ENCODE measurements around the gene PSIP1.

Gene PSIP1

GRCh38 chr9:15469406-15469805, 41.4 kb downstream of the PSIP1 start:
- H3K4ac ChIP-seq (ENCODE audit: low read depth, low read length) = no peak overlapping the region
- no peak overlapping the region for H2AFZ ChIP-seq (ENCODE audit: insufficient read depth, low read length, poor library complexity)
- no peak overlapping the region for H3K27ac ChIP-seq (ENCODE audit: low read depth, low read length)
- no peak overlapping the region for H2BK120ac ChIP-seq (ENCODE audit: insufficient read depth, low read length, poor library complexity)
- H3K9ac ChIP-seq (ENCODE audit: low read length) = no peak overlapping the region
- no CpG with 5 or more reads among the region's 1 CpG for WGBS (ENCODE audit: extremely low coverage, insufficient coverage, insufficient read length)
- H4K12ac ChIP-seq (ENCODE audit: low read depth, low read length) = no peak overlapping the region
- H3K79me1 ChIP-seq (ENCODE audit: low read length) = no peaks in the 10 kb centered on the region
- H3K27me3 ChIP-seq (ENCODE audit: insufficient read depth, low read length) = no peaks in the 10 kb centered on the region
- H2BK12ac ChIP-seq (ENCODE audit: low read length) = no peak overlapping the region
- H3K36me3 ChIP-seq (ENCODE audit: control insufficient read depth in 1 of 2, insufficient read depth in 2 of 2, low read length in 2 of 2) = peaks cover 5 to 8% of the 10 kb centered on the region in 2 experiments
- no peak overlapping the region for H2BK5ac ChIP-seq (ENCODE audit: low read depth, low read length, poor library complexity)
- no peak overlapping the region for H4K91ac ChIP-seq (ENCODE audit: low read depth, low read length)
- H3K79me2 ChIP-seq (ENCODE audit: control insufficient read depth, insufficient read depth, low read length, poor library complexity) = no peaks in the 10 kb centered on the region
- no peak overlapping the region for H3K23ac ChIP-seq (ENCODE audit: low read length)
- H3K4me3 ChIP-seq (ENCODE audit: low read depth, low read length) = no peak overlapping the region
- no peak overlapping the region for H4K8ac ChIP-seq (ENCODE audit: low read depth, low read length)
- no peak for DNase-seq
- no peak overlapping the region for H2AK5ac ChIP-seq (ENCODE audit: low read length)
- no peaks in the 10 kb centered on the region for H3K4me1 ChIP-seq (ENCODE audit: control insufficient read depth in 1 of 2, insufficient read depth in 2 of 2, low read length in 2 of 2)
- no peak overlapping the region for H3K18ac ChIP-seq (ENCODE audit: low read length)
- H3K4me2 ChIP-seq (ENCODE audit: low read length) = no peak overlapping the region
- H3K14ac ChIP-seq (ENCODE audit: low read length) = no peak overlapping the region
- H3K9me3 ChIP-seq (ENCODE audit: insufficient read depth, low read depth, low read length) = no peaks in the 10 kb centered on the region

GRCh38 chr9:15468145-15468544, 42.6 kb downstream of the PSIP1 start:
- H3K4me3 ChIP-seq (ENCODE audit: low read depth, low read length) = no peak overlapping the region
- no peak overlapping the region for H2AK5ac ChIP-seq (ENCODE audit: low read length)
- no peak overlapping the region for H3K4me2 ChIP-seq (ENCODE audit: low read length)
- no peak overlapping the region for H2AFZ ChIP-seq (ENCODE audit: insufficient read depth, low read length, poor library complexity)
- no peaks in the 10 kb centered on the region for H3K27me3 ChIP-seq (ENCODE audit: insufficient read depth, low read length)
- H3K79me1 ChIP-seq (ENCODE audit: low read length) = no peaks in the 10 kb centered on the region
- H3K9ac ChIP-seq (ENCODE audit: low read length) = no peak overlapping the region
- H4K12ac ChIP-seq (ENCODE audit: low read depth, low read length) = no peak overlapping the region
- H3K23ac ChIP-seq (ENCODE audit: low read length) = no peak overlapping the region
- H3K14ac ChIP-seq (ENCODE audit: low read length) = no peak overlapping the region
- no peak overlapping the region for H2BK5ac ChIP-seq (ENCODE audit: low read depth, low read length, poor library complexity)
- peaks cover 5 to 7% of the 10 kb centered on the region in 2 experiments for H3K36me3 ChIP-seq (ENCODE audit: control insufficient read depth in 1 of 2, insufficient read depth in 2 of 2, low read length in 2 of 2)
- H3K4me1 ChIP-seq (ENCODE audit: control insufficient read depth in 1 of 2, insufficient read depth in 2 of 2, low read length in 2 of 2) = no peaks in the 10 kb centered on the region
- no peak overlapping the region for H4K8ac ChIP-seq (ENCODE audit: low read depth, low read length)
- H2BK120ac ChIP-seq (ENCODE audit: insufficient read depth, low read length, poor library complexity) = no peak overlapping the region
- no peaks in the 10 kb centered on the region for H3K9me3 ChIP-seq (ENCODE audit: insufficient read depth, low read depth, low read length)
- no peak overlapping the region for H3K18ac ChIP-seq (ENCODE audit: low read length)
- no CpG with 5 or more reads among the region's 3 CpGs for WGBS (ENCODE audit: extremely low coverage, insufficient coverage, insufficient read length)
- H3K79me2 ChIP-seq (ENCODE audit: control insufficient read depth, insufficient read depth, low read length, poor library complexity) = no peaks in the 10 kb centered on the region
- no peak overlapping the region for H2BK12ac ChIP-seq (ENCODE audit: low read length)
- H3K27ac ChIP-seq (ENCODE audit: low read depth, low read length) = no peak overlapping the region
- no peak overlapping the region for H4K91ac ChIP-seq (ENCODE audit: low read depth, low read length)
- no peak for DNase-seq
- H3K4ac ChIP-seq (ENCODE audit: low read depth, low read length) = no peak overlapping the region

- Histone ChIP-seq H3K36me3 (ENCODE audit: control insufficient read depth in 1 of 2, insufficient read depth in 2 of 2, low read length in 2 of 2) (peaks cover 13 to 16% of the 10 kb centered on the region in 2 experiments), H3K27ac (ENCODE audit: low read depth, low read length) (no peak overlapping the region), H4K8ac (ENCODE audit: low read depth, low read length) (no peak overlapping the region), H3K9me3 (ENCODE audit: insufficient read depth, low read depth, low read length) (no peaks in the 10 kb centered on the region), H3K4me1 (ENCODE audit: control insufficient read depth in 1 of 2, insufficient read depth in 2 of 2, low read length in 2 of 2) (no peaks in the 10 kb centered on the region), H3K18ac (ENCODE audit: low read length) (no peak overlapping the region), H2BK5ac (ENCODE audit: low read depth, low read length, poor library complexity) (no peak overlapping the region), H2AK5ac (ENCODE audit: low read length) (no peak overlapping the region), H3K4ac (ENCODE audit: low read depth, low read length) (no peak overlapping the region), H2BK12ac (ENCODE audit: low read length) (no peak overlapping the region), H4K12ac (ENCODE audit: low read depth, low read length) (no peak overlapping the region), H3K27me3 (ENCODE audit: insufficient read depth, low read length) (no peaks in the 10 kb centered on the region), H4K91ac (ENCODE audit: low read depth, low read length) (no peak overlapping the region), H3K79me2 (ENCODE audit: control insufficient read depth, insufficient read depth, low read length, poor library complexity) (no peaks in the 10 kb centered on the region), H3K23ac (ENCODE audit: low read length) (no peak overlapping the region), H3K79me1 (ENCODE audit: low read length) (no peaks in the 10 kb centered on the region), H3K9ac (ENCODE audit: low read length) (no peak overlapping the region), H3K4me2 (ENCODE audit: low read length) (no peak overlapping the region), H3K4me3 (ENCODE audit: low read depth, low read length) (no peak overlapping the region), H3K14ac (ENCODE audit: low read length) (no peak overlapping the region), H2AFZ (ENCODE audit: insufficient read depth, low read length, poor library complexity) (no peak overlapping the region), H2BK120ac (ENCODE audit: insufficient read depth, low read length, poor library complexity) (no peak overlapping the region)
- WGBS (ENCODE audit: extremely low coverage, insufficient coverage, insufficient read length) = no CpG with 5 or more reads among the region's 2 CpGs
- no peak for DNase-seq
Measured at GRCh38 chr9:15461601-15462000, 49.2 kb downstream of the PSIP1 start.

- no peak overlapping the region for H3K4ac ChIP-seq (ENCODE audit: low read depth, low read length)
- H4K12ac ChIP-seq (ENCODE audit: low read depth, low read length) = no peak overlapping the region
- no peak overlapping the region for H3K9ac ChIP-seq (ENCODE audit: low read length)
- no peaks in the 10 kb centered on the region for H3K27me3 ChIP-seq (ENCODE audit: insufficient read depth, low read length)
- H2BK120ac ChIP-seq (ENCODE audit: insufficient read depth, low read length, poor library complexity) = no peak overlapping the region
- no peak overlapping the region for H3K23ac ChIP-seq (ENCODE audit: low read length)
- no peak overlapping the region for H4K91ac ChIP-seq (ENCODE audit: low read depth, low read length)
- no peak overlapping the region for H3K4me2 ChIP-seq (ENCODE audit: low read length)
- no peak overlapping the region for H4K8ac ChIP-seq (ENCODE audit: low read depth, low read length)
- H2AFZ ChIP-seq (ENCODE audit: insufficient read depth, low read length, poor library complexity) = no peak overlapping the region
- no peak overlapping the region for H2BK5ac ChIP-seq (ENCODE audit: low read depth, low read length, poor library complexity)
- H3K14ac ChIP-seq (ENCODE audit: low read length) = no peak overlapping the region
- no peaks in the 10 kb centered on the region for H3K9me3 ChIP-seq (ENCODE audit: insufficient read depth, low read depth, low read length)
- H2AK5ac ChIP-seq (ENCODE audit: low read length) = no peak overlapping the region
- H3K4me3 ChIP-seq (ENCODE audit: low read depth, low read length) = no peak overlapping the region
- no peak overlapping the region for H2BK12ac ChIP-seq (ENCODE audit: low read length)
- DNase-seq = no peak
- H3K4me1 ChIP-seq (ENCODE audit: control insufficient read depth in 1 of 2, insufficient read depth in 2 of 2, low read length in 2 of 2) = no peaks in the 10 kb centered on the region
- H3K36me3 ChIP-seq (ENCODE audit: control insufficient read depth in 1 of 2, insufficient read depth in 2 of 2, low read length in 2 of 2) = peaks cover 14 to 15% of the 10 kb centered on the region in 2 experiments
- no peak overlapping the region for H3K27ac ChIP-seq (ENCODE audit: low read depth, low read length)
- no peaks in the 10 kb centered on the region for H3K79me1 ChIP-seq (ENCODE audit: low read length)
- WGBS (ENCODE audit: extremely low coverage, insufficient coverage, insufficient read length) = no CpG with 5 or more reads among the region's 8 CpGs
- H3K79me2 ChIP-seq (ENCODE audit: control insufficient read depth, insufficient read depth, low read length, poor library complexity) = no peaks in the 10 kb centered on the region
- H3K18ac ChIP-seq (ENCODE audit: low read length) = no peak overlapping the region
Measured at GRCh38 chr9:15461056-15461455, 49.7 kb downstream of the PSIP1 start.
